OCI-LY7 (cell line): ENCODE data around the gene CPHXL2.

Experiments used
- CTCF ChIP-seq: fragments of 200-600 bp; sonication (generic); conservative IDR thresholded peaks from 2 replicates; pipeline ENCODE4 v1.5.1; 2014; ENCODE audit warnings: mild to moderate bottlenecking, antibody characterized with exemption, low read length, moderate library complexity, mixed read lengths
- EZH2phosphoT487 ChIP-seq: fragments of 200-600 bp; sonication (generic); IDR thresholded peaks from 2 replicates; pipeline ENCODE4 v1.6.1; 2018; ENCODE audit warnings: low read depth, borderline replicate concordance, mild to moderate bottlenecking, mixed run types, antibody characterized with exemption, low read length, moderate library complexity, mixed read lengths

DNA sequence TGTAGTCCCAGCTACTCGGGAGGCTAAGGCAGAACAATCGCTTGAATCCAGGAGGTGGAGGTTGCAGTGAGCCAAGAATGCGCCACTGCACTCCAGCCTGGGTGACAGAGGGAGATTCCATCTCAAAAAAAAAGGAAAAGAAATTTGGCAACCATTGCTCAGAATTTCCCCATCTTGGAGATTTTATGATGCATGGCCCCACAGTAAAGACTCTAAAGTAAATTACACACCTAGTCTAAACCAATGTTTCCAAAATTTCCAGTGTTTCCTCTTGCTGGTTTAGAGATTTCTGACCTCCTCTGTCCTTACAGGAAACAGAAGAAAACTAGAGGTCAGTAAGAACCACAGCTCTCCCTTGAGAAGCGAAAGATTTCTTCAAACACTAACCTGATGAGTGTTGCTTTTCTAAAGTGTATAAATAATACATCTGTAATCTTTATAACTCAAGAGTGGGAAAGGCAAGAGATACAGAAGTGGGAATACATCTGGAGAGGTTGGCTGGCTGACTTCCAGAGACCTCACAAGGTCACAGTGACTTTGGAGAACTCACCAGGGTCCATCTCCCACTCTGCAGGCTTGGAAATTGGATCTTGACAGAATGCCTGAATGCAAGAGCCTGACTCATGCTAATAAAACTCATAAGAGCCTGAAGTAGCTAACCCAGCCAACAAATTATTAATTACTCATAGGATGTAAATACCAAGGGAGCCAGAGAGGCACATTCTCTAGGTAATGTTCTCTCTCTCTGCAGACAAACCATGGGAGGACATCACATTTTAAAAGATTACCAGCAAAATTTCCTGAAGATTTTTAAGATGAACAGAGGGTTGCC lies 62.5 kb downstream of the CPHXL2 start:
- TF ChIP-seq CTCF: no peak
- no peak for TF ChIP-seq EZH2phosphoT487
